PC-3 (cell line): ENCODE results near the gene SLC12A6.
"Not testable (repeated sequence)": the region's sequence is repeated elsewhere in the genome, so short reads cannot be mapped to it uniquely, and the experiment has no call there.

Experiments used
- CTCF ChIP-seq: fragments of 300-600 bp; sonication (generic); conservative IDR thresholded peaks from 2 replicates; pipeline ENCODE4 v1.5.1; 2017; ENCODE audit warnings: antibody characterized with exemption, low read depth, mild to moderate bottlenecking, low read length
- EZH2 ChIP-seq: fragments of 300-600 bp; sonication (generic); IDR thresholded peaks from one replicate; pipeline ENCODE4 v1.6.1; 2017; ENCODE audit warnings: antibody characterized with exemption, mild to moderate bottlenecking, low read length; ENCODE audit not compliant: unreplicated experiment
- EZH2phosphoT487 ChIP-seq: fragments of 300-600 bp; sonication (generic); IDR thresholded peaks from 2 replicates; pipeline ENCODE4 v1.6.1; 2018; ENCODE audit warnings: mild to moderate bottlenecking, antibody characterized with exemption, low read length, borderline replicate concordance

DNA sequence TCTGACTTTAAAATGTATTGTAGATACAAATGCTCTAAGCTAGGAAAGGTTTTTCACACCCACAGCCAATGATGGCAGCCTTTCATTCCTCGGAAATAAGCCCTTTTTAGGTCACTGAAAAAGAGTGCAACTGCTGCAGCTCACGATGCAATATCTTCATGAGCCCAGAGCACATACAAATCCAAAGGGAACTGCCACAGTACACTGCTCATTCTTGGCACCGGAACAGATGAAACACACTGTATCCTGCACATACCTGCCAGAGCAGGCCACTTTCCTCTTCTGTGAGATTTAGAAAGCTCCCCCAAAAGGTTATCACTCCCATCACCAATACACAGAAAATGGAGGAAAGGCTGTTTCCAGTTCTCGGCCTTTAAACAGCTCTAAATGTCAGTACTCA is 42.9 kb upstream of the SLC12A6 start:
- TF ChIP-seq CTCF, EZH2, EZH2phosphoT487: not testable (repeated sequence)
